ENCODE results near the gene TRMO.

The TRMO gene

GRCh38 chr9:97944612-97945011 lies 22.3 kb upstream of the TRMO start:
- TF ChIP-seq CTCF (IDR thresholded peaks at IDR 0.05; ENCODE audit: low read depth, low read length, missing control alignments), result no peak
- no peak for DNase-seq (ENCODE audit: low read depth)

GRCh38 chr9:97943308-97943855 lies 21.1 kb upstream of the TRMO start:
- no peak for DNase-seq (ENCODE audit: low read depth)
- no peak for TF ChIP-seq CTCF (IDR thresholded peaks at IDR 0.05; ENCODE audit: low read depth, low read length, missing control alignments)
- no peak overlapping the region for H3K4me3 ChIP-seq (ENCODE audit: low read depth, low read length)

More at GRCh38 chr9:97944612-97945011, 22.3 kb upstream of the TRMO start:
- H3K4me3 ChIP-seq (ENCODE audit: low read depth, low read length), result no peak overlapping the region

DNA sequence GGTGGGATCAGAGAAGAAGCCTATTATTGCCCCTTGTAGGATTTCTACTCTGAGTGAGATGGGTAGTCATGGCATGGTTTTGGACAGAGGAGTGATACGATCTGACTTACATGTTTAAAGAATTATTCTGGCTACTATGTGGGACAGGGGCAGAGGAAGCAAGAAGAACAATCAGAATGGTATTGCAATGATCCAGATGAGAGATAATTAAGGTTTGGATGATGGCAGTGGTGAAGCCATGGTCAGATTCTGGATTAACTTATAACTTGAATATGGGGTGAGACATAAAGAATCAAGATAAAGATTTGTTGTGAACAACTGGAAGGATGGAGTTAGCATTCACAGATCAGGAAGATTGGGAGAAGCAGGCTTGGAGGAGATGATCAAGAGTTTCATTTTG lies 19.0 kb upstream of the TRMO start:
- no peak for DNase-seq (ENCODE audit: low read depth)
- no peak for TF ChIP-seq CTCF (IDR thresholded peaks at IDR 0.05; ENCODE audit: low read depth, low read length, missing control alignments)
- H3K4me3 ChIP-seq (ENCODE audit: low read depth, low read length), result no peak overlapping the region

- H3K4me3 ChIP-seq (ENCODE audit: low read depth, low read length), result no peak overlapping the region
- no peak for DNase-seq (ENCODE audit: low read depth)
- no peak for TF ChIP-seq CTCF (IDR thresholded peaks at IDR 0.05; ENCODE audit: low read depth, low read length, missing control alignments)
Observed at GRCh38 chr9:97940741-97941140, 18.4 kb upstream of the TRMO start.

DNA sequence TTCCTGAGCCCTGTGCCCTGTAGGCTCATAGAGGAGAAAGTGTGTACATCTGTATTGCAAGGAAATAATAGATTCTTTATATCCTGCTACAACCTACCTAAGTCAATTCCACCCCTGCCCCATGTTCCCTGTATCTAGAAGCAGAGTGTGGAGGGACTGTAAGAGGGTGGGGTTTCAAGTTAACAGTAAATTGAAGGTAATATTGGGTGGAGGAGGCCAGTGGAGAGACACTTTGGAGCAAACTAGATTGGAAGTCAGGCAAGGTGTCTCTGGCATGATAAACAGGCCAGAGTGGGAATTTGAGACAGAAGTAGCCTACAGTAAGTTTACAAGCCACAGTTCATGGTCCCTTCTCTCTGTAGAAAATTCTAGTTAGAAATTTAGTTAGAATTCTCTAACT lies 17.9 kb upstream of the TRMO start:
- no peak overlapping the region for H3K4me3 ChIP-seq (ENCODE audit: low read depth, low read length)

GRCh38 chr9:97938081-97938644 lies 15.9 kb upstream of the TRMO start, which contains the start of gene HEMGN:
Gene HEMGN (minus strand): TSS chr9:97938172. CDS start chr9:97938136, 36 bp downstream.
- TF ChIP-seq CTCF (IDR thresholded peaks at IDR 0.05; ENCODE audit: low read depth, low read length, missing control alignments), result no peak
- peak; percentile 10 for DNase-seq (ENCODE audit: low read depth)
- H3K4me3 ChIP-seq (ENCODE audit: low read depth, low read length), result no peak within 1 kb of the TSS

More for the DNA sequence above, 17.9 kb upstream of the TRMO start:
- no peak for DNase-seq (ENCODE audit: low read depth)
- TF ChIP-seq CTCF (IDR thresholded peaks at IDR 0.05; ENCODE audit: low read depth, low read length, missing control alignments), result no peak

GRCh38 chr9:97936998-97937397 lies 14.7 kb upstream of the TRMO start:
- H3K4me3 ChIP-seq (ENCODE audit: low read depth, low read length), result no peak overlapping the region
- no peak for DNase-seq (ENCODE audit: low read depth)
- TF ChIP-seq CTCF (IDR thresholded peaks at IDR 0.05; ENCODE audit: low read depth, low read length, missing control alignments), result no peak

All from GM12864 (cell line).